Muscle layer of duodenum (tissue), 2 donors: ENCODE measurements around the gene SIVA1.

ENCODE experiments used
- H3K27ac ChIP-seq: one replicate; pipeline ENCODE4 v1.7.0; 2013; ENCODE audit warnings: mild to moderate bottlenecking, low read length
- H3K27me3 ChIP-seq: one replicate; pipeline ENCODE4 v1.7.0; 2013; ENCODE audit warnings: low read depth, mild to moderate bottlenecking, control low read depth, low read length
- H3K36me3 ChIP-seq, 2 donors: one replicate each; pipeline ENCODE4 v1.7.0; 2013; ENCODE audit warnings: low read length in 2 of 2, control low read depth in 1 of 2, mild to moderate bottlenecking in 1 of 2; ENCODE audit not compliant: insufficient read depth in 2 of 2, control insufficient read depth in 1 of 2
- H3K4me1 ChIP-seq, 2 donors: one replicate each; pipeline ENCODE4 v1.7.0; 2013; ENCODE audit warnings: low read length in 2 of 2, mild to moderate bottlenecking in 2 of 2, control low read depth in 1 of 2, moderate library complexity in 1 of 2; ENCODE audit not compliant: insufficient read depth in 2 of 2, control insufficient read depth in 1 of 2
- H3K4me3 ChIP-seq, 2 donors: one replicate each; pipeline ENCODE4 v1.7.0; 2013; ENCODE audit warnings: low read length in 2 of 2, low read depth in 1 of 2, mild to moderate bottlenecking in 1 of 2
- H3K9me3 ChIP-seq, 2 donors: one replicate each; pipeline ENCODE4 v1.7.0; 2013; ENCODE audit warnings: low read length in 2 of 2, control low read depth in 1 of 2, mild to moderate bottlenecking in 1 of 2; ENCODE audit not compliant: control insufficient read depth in 1 of 2
- donor health status: healthy.

Gene SIVA1

GRCh38 chr14:104739546-104740516, 13.1 kb upstream of the SIVA1 start:
- no peaks in the 10 kb centered on the region for H3K9me3 ChIP-seq
- peaks cover 0 to 16% of the 10 kb centered on the region in 2 donors for H3K4me1 ChIP-seq
- H3K4me3 ChIP-seq = no peak overlapping the region
- H3K36me3 ChIP-seq = peaks cover 0 to 12% of the 10 kb centered on the region in 2 donors
- no peak overlapping the region for H3K27ac ChIP-seq
- no peaks in the 10 kb centered on the region for H3K27me3 ChIP-seq

DNA sequence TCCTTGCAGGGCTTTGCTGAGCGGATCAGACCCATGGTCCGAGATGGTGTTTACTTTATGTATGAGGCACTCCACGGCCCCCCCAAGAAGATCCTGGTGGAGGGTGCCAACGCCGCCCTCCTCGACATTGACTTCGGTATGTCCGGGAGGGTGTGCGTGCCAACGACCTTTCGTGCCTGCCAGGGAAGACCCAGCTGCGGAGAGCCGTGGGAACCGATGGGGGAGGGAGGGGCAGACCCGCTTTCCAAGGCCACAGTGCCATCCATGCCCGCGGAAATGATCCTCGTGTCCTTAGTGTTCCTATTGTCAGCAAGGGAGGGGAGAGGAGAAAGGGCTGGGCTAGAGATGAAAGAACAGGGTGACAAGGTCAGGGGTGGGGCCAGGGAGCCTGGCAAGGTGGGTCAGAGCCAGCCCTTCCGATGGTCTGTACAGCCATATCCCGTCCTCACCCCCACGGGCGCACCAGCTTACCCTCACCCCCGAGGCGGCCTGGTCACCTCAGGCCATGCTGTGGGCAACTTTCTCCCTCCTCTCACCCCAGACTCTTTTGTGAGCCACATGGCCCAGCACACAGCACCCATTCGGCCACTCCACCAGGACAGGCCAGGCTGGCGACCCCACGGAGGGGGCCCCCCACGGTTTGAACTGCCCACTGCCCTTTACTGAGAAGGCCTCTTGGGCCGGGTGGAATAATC, 11.7 kb upstream of the SIVA1 start:
- no peak overlapping the region for H3K4me3 ChIP-seq
- H3K27ac ChIP-seq = no peak overlapping the region
- H3K9me3 ChIP-seq = no peaks in the 10 kb centered on the region
- no peaks in the 10 kb centered on the region for H3K27me3 ChIP-seq
- H3K36me3 ChIP-seq = peaks cover 0 to 12% of the 10 kb centered on the region in 2 donors
- H3K4me1 ChIP-seq = peaks cover 0 to 5% of the 10 kb centered on the region in 2 donors

DNA sequence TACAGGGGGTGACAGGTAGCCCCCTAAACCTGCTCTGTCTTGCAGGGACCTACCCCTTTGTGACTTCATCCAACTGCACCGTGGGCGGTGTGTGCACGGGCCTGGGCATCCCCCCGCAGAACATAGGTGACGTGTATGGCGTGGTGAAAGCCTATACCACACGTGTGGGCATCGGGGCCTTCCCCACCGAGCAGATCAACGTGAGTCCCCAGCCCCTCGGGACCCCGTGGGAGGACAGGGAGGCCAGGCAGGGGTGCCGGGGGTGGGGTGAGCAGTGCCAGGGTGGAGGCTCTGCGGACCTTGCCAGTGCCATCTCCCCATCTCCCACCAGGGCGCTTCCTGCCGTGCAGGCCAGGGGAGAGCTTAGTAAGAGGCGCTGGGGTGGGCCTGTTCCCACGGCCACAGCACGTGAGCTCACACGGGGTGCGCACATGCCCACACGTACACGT, 11.1 kb upstream of the SIVA1 start:
- peaks cover 0 to 12% of the 10 kb centered on the region in 2 donors for H3K36me3 ChIP-seq
- H3K27me3 ChIP-seq = no peaks in the 10 kb centered on the region
- no peaks in the 10 kb centered on the region for H3K9me3 ChIP-seq
- peaks cover 4 to 9% of the 10 kb centered on the region in 2 donors for H3K4me1 ChIP-seq
- no peak overlapping the region for H3K27ac ChIP-seq
- no peak overlapping the region for H3K4me3 ChIP-seq

DNA sequence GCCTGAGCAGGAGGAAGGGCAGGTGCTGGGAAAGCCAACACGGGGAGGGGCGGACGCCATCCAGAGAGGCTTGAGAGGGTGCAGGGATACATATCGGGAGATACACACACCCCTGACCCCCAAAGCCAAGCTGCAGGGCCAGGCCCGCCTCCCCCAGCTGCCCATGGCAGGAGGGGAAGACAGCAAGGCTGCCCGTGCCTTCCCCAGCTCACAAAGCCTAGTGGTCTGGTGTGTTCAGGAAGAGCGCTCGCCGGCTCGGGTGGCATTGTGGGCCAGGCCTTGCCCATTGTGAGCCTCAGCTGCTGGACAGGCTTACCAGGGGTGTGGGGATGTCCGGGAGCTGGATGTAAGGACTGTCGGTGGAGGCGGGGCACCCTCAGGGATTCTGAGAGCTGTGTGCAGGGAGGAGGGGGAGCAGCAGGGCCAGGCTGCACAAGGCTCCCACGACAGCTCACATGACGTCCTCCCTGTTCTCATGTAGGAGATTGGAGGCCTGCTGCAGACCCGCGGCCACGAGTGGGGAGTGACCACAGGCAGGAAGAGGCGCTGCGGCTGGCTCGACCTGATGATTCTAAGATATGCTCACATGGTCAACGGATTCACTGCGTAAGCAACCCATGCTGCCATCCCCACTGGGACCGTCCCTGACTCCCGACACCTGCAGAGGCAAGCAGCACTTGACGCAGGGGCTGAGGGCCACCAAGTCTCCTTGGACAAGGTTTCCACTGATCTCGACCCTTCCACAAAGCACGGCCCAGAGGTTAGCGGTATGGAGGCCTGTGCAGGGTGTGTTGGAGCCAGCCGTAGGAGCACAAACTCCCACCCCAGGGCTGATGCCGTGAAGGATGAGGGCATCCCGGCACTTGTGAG, 10.1 kb upstream of the SIVA1 start:
- Histone ChIP-seq H3K4me1 (peaks cover 7 to 9% of the 10 kb centered on the region in 2 donors), H3K9me3 (no peaks in the 10 kb centered on the region), H3K4me3 (no peak overlapping the region), H3K27me3 (no peaks in the 10 kb centered on the region), H3K36me3 (peaks cover 0 to 12% of the 10 kb centered on the region in 2 donors), H3K27ac (no peak overlapping the region)

DNA sequence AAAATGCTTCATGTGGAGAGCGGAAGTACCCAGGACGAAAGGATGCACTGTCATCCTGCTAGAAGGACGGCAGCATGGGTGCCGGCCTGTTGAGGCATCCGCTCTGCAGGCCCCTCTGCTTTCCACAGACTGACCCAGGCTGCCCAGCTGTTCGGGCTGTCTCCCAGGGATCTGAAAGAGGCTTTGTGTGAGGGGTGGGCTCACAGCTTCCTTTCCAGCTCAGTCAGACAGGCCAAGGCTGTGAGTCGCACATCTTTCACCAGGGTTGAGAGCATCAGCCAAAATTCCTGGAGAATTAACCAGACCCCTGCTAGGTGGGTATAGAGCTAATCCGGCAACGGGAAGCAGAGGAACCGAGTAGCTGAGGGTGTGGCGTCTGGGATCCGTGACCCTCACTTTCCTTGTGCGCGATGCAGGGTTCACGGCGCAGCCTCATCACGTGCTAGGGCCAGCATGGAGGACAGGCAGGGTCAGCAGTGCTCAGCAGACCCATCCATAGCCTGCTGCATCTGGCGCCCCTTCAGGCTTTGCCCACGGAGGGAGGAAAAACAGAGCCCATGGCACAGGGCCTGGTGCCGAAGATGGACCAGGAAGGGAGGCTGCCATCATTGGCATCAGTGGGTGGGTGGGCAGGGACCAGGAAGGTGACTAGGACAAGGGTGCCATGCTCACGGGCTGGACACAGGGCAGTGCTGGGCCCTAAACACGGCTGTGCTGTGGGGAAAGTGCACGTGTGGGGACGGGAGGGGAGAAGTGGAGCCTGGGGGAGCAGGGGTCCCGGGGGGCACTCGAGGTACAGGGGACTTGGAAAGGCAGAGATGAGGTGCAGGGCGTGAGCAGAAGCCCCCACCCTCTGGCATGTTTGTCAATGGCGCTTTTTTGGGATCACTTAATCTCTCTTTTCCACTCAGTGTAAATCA, 9.2 kb upstream of the SIVA1 start:
- Histone ChIP-seq H3K27me3 (no peaks in the 10 kb centered on the region), H3K4me1 (peaks cover 9 to 10% of the 10 kb centered on the region in 2 donors), H3K27ac (no peak overlapping the region), H3K9me3 (no peaks in the 10 kb centered on the region), H3K36me3 (peaks cover 0 to 12% of the 10 kb centered on the region in 2 donors), H3K4me3 (no peak overlapping the region)

DNA sequence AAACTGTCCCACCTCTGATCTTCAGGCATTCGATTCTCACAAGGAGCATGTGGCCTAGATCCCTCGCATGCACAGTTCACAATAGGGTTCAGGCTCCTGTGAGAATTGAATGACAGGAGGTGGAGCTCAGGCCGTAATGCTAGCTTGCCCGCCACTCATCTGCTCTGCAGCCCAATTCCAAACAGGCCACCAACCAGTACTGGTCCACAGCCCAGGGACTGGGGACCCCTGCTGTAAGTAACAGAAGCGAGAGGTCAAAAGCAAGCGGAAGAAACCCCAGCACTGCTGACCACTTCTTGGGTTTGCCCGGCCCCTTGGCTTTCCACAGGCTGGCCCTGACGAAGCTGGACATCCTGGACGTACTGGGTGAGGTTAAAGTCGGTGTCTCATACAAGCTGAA, 8.5 kb upstream of the SIVA1 start:
- no peak overlapping the region for H3K4me3 ChIP-seq
- no peak overlapping the region for H3K27ac ChIP-seq
- H3K9me3 ChIP-seq = no peaks in the 10 kb centered on the region
- peaks cover 16 to 18% of the 10 kb centered on the region in 2 donors for H3K4me1 ChIP-seq
- peaks cover 0 to 12% of the 10 kb centered on the region in 2 donors for H3K36me3 ChIP-seq
- H3K27me3 ChIP-seq = no peaks in the 10 kb centered on the region

DNA sequence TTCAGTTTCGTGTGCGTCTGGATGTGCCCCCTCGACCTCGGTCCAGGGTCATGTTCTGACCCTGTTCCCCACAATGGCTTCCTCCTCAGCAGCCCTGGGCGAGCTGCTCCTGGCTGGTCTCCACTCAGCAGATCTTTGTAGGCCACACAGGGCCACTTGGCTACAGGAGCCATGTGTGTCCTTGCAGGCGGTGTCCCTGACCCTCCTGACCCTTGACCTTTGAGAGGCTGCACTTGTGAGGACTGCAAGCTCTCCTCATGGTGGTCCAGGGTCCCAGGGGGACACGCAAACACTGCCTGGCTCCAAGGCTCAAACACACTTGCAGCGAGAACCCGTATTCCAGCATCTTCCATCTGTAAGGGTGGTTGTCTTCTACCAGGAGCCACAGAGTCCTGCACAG, 7.5 kb upstream of the SIVA1 start:
- H3K4me3 ChIP-seq = no peak overlapping the region
- peaks cover 19 to 20% of the 10 kb centered on the region in 2 donors for H3K4me1 ChIP-seq
- no peaks in the 10 kb centered on the region for H3K27me3 ChIP-seq
- H3K36me3 ChIP-seq = peaks cover 0 to 7% of the 10 kb centered on the region in 2 donors
- no peak overlapping the region for H3K27ac ChIP-seq
- H3K9me3 ChIP-seq = no peaks in the 10 kb centered on the region

DNA sequence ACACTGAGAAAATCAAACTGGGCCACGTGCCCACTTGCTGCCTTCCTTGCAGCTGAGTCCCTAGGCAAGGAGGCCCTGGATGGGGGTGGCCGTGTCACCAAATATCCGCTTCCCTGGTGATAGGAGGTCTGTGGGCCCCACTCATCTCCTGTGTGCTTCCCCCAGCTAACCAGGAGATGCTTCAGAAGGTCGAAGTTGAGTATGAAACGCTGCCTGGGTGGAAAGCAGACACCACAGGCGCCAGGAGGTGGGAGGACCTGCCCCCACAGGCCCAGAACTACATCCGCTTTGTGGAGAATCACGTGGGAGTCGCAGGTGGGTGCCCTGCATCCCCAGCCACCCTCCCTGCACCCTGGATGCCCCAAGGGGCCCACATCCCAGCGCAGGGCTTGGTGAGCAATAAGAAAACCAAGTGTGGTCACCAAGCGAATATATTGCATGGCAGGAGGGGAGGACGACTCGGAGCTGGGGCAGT, 6.8 kb upstream of the SIVA1 start:
- Histone ChIP-seq H3K4me1 (peaks cover 19 to 20% of the 10 kb centered on the region in 2 donors), H3K36me3 (peaks cover 0 to under 1% of the 10 kb centered on the region in 2 donors), H3K4me3 (no peak overlapping the region), H3K27me3 (no peaks in the 10 kb centered on the region), H3K27ac (no peak overlapping the region), H3K9me3 (no peaks in the 10 kb centered on the region)

GRCh38 chr14:104746934-104747481, 5.9 kb upstream of the SIVA1 start:
- Histone ChIP-seq H3K27ac (no peak overlapping the region), H3K9me3 (no peaks in the 10 kb centered on the region), H3K27me3 (no peaks in the 10 kb centered on the region), H3K4me1 (peaks cover 20 to 21% of the 10 kb centered on the region in 2 donors), H3K4me3 (no peak overlapping the region), H3K36me3 (no peaks in the 10 kb centered on the region)

DNA sequence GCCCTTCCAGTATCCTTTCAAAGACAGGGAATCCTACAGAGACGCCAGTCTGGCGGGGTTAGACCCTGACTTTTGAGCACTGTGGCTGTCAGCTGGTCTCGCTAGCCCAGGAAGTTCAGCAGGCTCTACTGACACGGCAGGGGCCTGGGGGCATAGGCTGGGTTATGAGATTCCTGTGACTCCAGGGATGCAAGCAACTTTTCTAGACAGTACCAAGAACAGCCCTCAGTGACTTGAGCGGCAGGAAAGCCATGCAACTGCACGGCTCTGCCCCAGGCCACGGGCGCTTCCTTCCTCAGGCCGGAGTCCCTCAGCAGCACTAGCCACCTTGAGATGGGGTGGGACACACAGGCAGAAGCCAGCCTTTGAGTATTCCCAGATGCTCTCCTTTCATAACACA, 5.1 kb upstream of the SIVA1 start:
- Histone ChIP-seq H3K9me3 (no peaks in the 10 kb centered on the region), H3K36me3 (no peaks in the 10 kb centered on the region), H3K27ac (no peak overlapping the region), H3K4me1 (peaks cover 20 to 24% of the 10 kb centered on the region in 2 donors), H3K27me3 (no peaks in the 10 kb centered on the region), H3K4me3 (no peak overlapping the region)
